Psoas muscle (tissue), 8 donors: ENCODE measurements around the gene GPR150. TPM values are rescaled to one million over a fixed set of nuclear protein-coding genes. Genes with fewer than 3 reads are reported as not detected.

ENCODE experiments used
- ATAC-seq, 4 donors: fragments of 200-7000 bp; cut with Tn5 transposase; one replicate each; pipeline ENCODE4 v1.9.1; 2020; ENCODE audit warnings: moderate library complexity in 3 of 4, mild to moderate bottlenecking in 2 of 4
- DNase-seq, 2 donors: peaks; one replicate each; pipeline ENCODE4 v3.0.0-alpha.2; 2020
- H3K27ac ChIP-seq: fragments of 200-600 bp; one replicate; pipeline ENCODE4 v1.8.0; 2022
- H3K27me3 ChIP-seq, 3 donors: fragments of 200-600 bp in 1 of 3; one replicate each; pipeline versions ENCODE4 v1.6.1 to v1.8.0; 2013 to 2022; ENCODE audit warnings: low read length in 2 of 3, mild to moderate bottlenecking in 2 of 3, moderate library complexity in 1 of 3; ENCODE audit not compliant: insufficient read depth in 3 of 3
- H3K36me3 ChIP-seq, 2 donors: fragments of 200-600 bp in 1 of 2; one replicate each; pipeline versions ENCODE4 v1.6.1 to v1.8.0; 2013 to 2022; ENCODE audit warnings: low read depth in 1 of 2, mild to moderate bottlenecking in 1 of 2, moderate library complexity in 1 of 2; ENCODE audit not compliant: insufficient read depth in 1 of 2
- H3K4me1 ChIP-seq: fragments of 200-600 bp; one replicate; pipeline ENCODE4 v1.8.0; 2022
- H3K4me3 ChIP-seq: fragments of 200-600 bp; one replicate; pipeline ENCODE4 v1.8.0; 2022; ENCODE audit warnings: mild to moderate bottlenecking
- H3K9me3 ChIP-seq: fragments of 200-600 bp; one replicate; pipeline ENCODE4 v1.8.0; 2022
- WGBS, 3 donors: extraction: QIAGEN DNeasy Blood & Tissue Kit; methylation state at CpG; one replicate each; pipeline versions ENCODE4 v1.1.6 to v1.1.7; 2013; 5-methylcytosine and 5-hydroxymethylcytosine counted together
- intact Hi-C, 2 donors: fragments of 100-400 bp; cut with DNase I; formaldehyde crosslinking; loops; one replicate each; pipeline versions ENCODE4 v1.11.0 to v1.14.2; 2022
- polyA plus RNA-seq, 3 donors: library from polyadenylated mRNA; stranded (reverse); fragments of 200-250 nt; gene quantifications; one replicate each; pipeline ENCODE4 v1.2.3, GENCODE V29; 2013
- total RNA-seq, 4 donors: library from RNA; stranded (reverse); fragmentation: NEBNext Ultra II Directional in 2 of 4; extraction: Animal tissue kit (Norgen Biotek cat#: 25700) in 2 of 4; gene quantifications; one replicate each; pipeline versions ENCODE4 v1.2.1 to v1.2.4, GENCODE V29; 2021 to 2023
- TF ChIP-seq, protein P1 (sequence below): fragments of 200-600 bp; IDR thresholded peaks from one replicate; pipeline ENCODE4 v1.8.0; 2022; ENCODE audit warnings: antibody characterized with exemption
- donor health status: healthy with polysubstance abuse.
- donor health status: DM: no; HTN: no; CAD: no; lungs with moderate emphysema.
- donor health status: Bipolar disorder and iron deficiency.
- donor health status: healthy.
- donor health status: DM: yes; HTN: yes; CAD: no.
- donor health status: DM: no; HTN: no; CAD: no.
- donor health status: DM: no; HTN: no; CAD: no.
- donor health status: DM: yes; HTN: yes; CAD: no.

Gene GPR150
- total and polyA plus RNA-seq, 7 donors = 0.10 to 0.64 (median 0.29) TPM; not detected in 2

GRCh38 chr5:95649274-95649673, 29.4 kb downstream of the GPR150 start:
- no peak for DNase-seq
- ATAC-seq = no peak
- TF ChIP-seq, protein P1, sequence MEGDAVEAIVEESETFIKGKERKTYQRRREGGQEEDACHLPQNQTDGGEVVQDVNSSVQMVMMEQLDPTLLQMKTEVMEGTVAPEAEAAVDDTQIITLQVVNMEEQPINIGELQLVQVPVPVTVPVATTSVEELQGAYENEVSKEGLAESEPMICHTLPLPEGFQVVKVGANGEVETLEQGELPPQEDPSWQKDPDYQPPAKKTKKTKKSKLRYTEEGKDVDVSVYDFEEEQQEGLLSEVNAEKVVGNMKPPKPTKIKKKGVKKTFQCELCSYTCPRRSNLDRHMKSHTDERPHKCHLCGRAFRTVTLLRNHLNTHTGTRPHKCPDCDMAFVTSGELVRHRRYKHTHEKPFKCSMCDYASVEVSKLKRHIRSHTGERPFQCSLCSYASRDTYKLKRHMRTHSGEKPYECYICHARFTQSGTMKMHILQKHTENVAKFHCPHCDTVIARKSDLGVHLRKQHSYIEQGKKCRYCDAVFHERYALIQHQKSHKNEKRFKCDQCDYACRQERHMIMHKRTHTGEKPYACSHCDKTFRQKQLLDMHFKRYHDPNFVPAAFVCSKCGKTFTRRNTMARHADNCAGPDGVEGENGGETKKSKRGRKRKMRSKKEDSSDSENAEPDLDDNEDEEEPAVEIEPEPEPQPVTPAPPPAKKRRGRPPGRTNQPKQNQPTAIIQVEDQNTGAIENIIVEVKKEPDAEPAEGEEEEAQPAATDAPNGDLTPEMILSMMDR = no peak
- Histone ChIP-seq H3K36me3 (peaks cover 0 to 22% of the 10 kb centered on the region in 2 donors), H3K9me3 (no peaks in the 10 kb centered on the region), H3K4me1 (peaks cover 4% of the 10 kb centered on the region), H3K4me3 (no peak overlapping the region), H3K27ac (no peak overlapping the region), H3K27me3 (no peaks in the 10 kb centered on the region)
- intact Hi-C loops = loop anchor here (5.0 to 10.0 kb wide), 5 partner anchors 83 to 956 kb away; partner anchors contain the start of gene RHOBTB3 (in 1 of the 2)

DNA sequence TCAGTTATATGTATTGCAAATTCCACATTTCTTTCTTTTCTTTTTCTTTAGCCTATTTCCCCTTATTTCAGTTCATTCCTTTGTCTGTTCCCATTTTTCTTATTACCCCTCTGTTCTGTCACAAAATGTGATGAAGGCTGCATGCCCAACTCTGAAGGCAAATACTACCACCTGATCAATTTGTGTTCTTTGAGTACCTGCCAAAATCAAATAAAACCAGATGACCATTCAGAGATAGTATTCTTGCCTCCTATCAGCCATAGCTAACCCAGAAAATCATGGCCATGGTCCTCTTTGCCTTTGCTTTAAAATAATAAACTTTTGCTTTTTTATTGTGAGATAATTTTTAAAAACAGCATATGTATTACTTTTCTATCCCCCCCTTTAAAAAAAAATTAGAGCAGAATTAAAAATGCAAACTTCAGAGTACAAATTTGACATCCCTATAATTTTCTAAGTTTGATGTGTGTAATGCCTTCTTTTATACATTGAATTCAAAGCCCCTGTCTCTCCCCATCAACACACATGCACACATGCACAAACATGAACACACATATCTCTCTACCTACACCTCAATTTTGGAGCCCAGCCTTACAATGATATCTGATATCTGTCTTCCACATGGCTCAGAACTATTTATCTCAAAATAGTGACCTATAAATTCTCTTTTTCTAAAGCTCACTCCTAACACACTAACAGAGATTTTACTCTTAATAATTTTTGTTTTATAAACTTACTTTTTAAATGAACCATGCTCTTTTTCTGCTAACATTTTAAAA, 30.1 kb downstream of the GPR150 start:
- peaks cover 4% of the 10 kb centered on the region for H3K4me1 ChIP-seq
- no peaks in the 10 kb centered on the region for H3K27me3 ChIP-seq
- H3K4me3 ChIP-seq = no peak overlapping the region
- H3K9me3 ChIP-seq = no peaks in the 10 kb centered on the region
- TF ChIP-seq, protein P1 = no peak
- intact Hi-C loops = loop anchor here (5.0 to 10.0 kb wide), 5 partner anchors 82 to 955 kb away; partner anchors contain the start of gene RHOBTB3 (in 1 of the 2)
- ATAC-seq (no peak), DNase-seq (no peak)
- H3K36me3 ChIP-seq = peaks cover 0 to 29% of the 10 kb centered on the region in 2 donors
- H3K27ac ChIP-seq = peak overlapping the region; percentile 7

- Histone ChIP-seq H3K27ac (no peak overlapping the region), H3K36me3 (peaks cover 0 to 44% of the 10 kb centered on the region in 2 donors), H3K9me3 (no peaks in the 10 kb centered on the region), H3K4me3 (no peak overlapping the region), H3K27me3 (no peaks in the 10 kb centered on the region), H3K4me1 (peaks cover 4% of the 10 kb centered on the region)
- intact Hi-C loops = no loop called here
- no peak for DNase-seq
- TF ChIP-seq, protein P1 = no peak
- no peak for ATAC-seq
- 45 to 62% (median 47%) methylated on average over 1 of the region's 1 CpG for WGBS, 3 donors
These were observed 33.0 kb downstream of the GPR150 start for GRCh38 chr5:95652849-95653248.

DNA sequence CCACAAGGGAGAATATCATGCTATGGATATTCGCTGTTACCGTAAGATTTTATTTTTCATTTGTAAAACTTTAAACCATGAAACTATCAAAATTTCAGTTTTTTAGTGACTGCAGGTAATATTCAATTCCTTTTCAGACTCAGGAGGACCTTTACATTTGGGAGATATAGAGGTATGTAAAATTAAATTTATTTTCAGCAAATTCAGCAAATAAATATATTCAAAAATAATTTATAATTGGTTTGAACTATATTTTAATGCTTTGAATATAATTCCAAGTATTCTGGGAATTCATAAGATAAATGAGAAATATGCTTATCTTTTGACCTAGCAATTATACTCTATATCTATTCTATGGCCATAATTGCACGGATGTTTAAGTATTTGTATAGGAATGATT, 34.3 kb downstream of the GPR150 start:
- Histone ChIP-seq H3K36me3 (peaks cover 0 to 48% of the 10 kb centered on the region in 2 donors), H3K27ac (no peak overlapping the region), H3K4me1 (peaks cover 4% of the 10 kb centered on the region), H3K4me3 (no peak overlapping the region), H3K9me3 (no peaks in the 10 kb centered on the region), H3K27me3 (no peaks in the 10 kb centered on the region)
- 97 to 98% (median 98%) methylated on average over 3 of the region's 3 CpGs for WGBS, 3 donors
- no peak for DNase-seq
- no peak for ATAC-seq
- intact Hi-C loops = no loop called here
- TF ChIP-seq, protein P1 = no peak

GRCh38 chr5:95655575-95655974, 35.7 kb downstream of the GPR150 start:
- Histone ChIP-seq H3K4me3 (no peak overlapping the region), H3K9me3 (no peaks in the 10 kb centered on the region), H3K4me1 (no peaks in the 10 kb centered on the region), H3K36me3 (peaks cover 0 to 48% of the 10 kb centered on the region in 2 donors), H3K27ac (no peak overlapping the region), H3K27me3 (no peaks in the 10 kb centered on the region)
- intact Hi-C loops = no loop called here
- TF ChIP-seq, protein P1 = no peak
- WGBS, 3 donors = 48 to 67% (median 52%) methylated on average over 1 of the region's 1 CpG
- ATAC-seq = no peak
- no peak for DNase-seq
